A549 (cell line): ENCODE data around the gene XRCC4. TPM values are rescaled to one million over a fixed set of nuclear protein-coding genes. Genes with fewer than 3 reads are reported as not detected.

Source experiments
- ATAC-seq, 2 experiments: fragments of 200-7000 bp in 1 of 2; fragments of >200 bp in 1 of 2; cut with Nextera tagmentation in 1 of 2; cut with Tn5 transposase in 1 of 2; 3 replicates each; pipeline versions ENCODE4 v1.8.0 to v1.9.1; 2018 to 2020; ENCODE audit warnings: mild to moderate bottlenecking in 1 of 2, moderate library complexity in 1 of 2
- CTCF ChIA-PET: fragments of 300-600 bp; sonication (Branson Sonifier 250); formaldehyde crosslinking; extraction: SDS; loops from one replicate; lab custom pipeline; 2021; ENCODE audit warnings: antibody characterized with exemption, inconsistent platforms; lab: Yijun Ruan, JAX
- POLR2A ChIA-PET: fragments of 350-600 bp; formaldehyde crosslinking; extraction: SDS; loops from one replicate; lab custom pipeline; 2021; ENCODE audit warnings: antibody characterized with exemption, inconsistent platforms; lab: Yijun Ruan, JAX
- DNase-seq, 2 experiments: peaks; one replicate each; pipeline versions ENCODE4 v3.0.0 to v3.0.0-alpha.2; 2011 to 2016; ENCODE audit warnings: low read depth in 1 of 2, low spot score in 1 of 2
- FAIRE-seq: peaks from 2 replicates; lab custom pipeline; 2011; peaks lifted over from hg19 to GRCh38; lab: Jason Lieb, UNC
- H3K27ac ChIP-seq, 2 experiments: fragments of >200 bp; sonication (Bioruptor Twin); formaldehyde crosslinking; 3 replicates each; pipeline ENCODE4 v1.5.1; 2016 to 2017
- H3K4me1 ChIP-seq: fragments of >200 bp; sonication (Bioruptor Twin); formaldehyde crosslinking; 3 replicates; pipeline ENCODE4 v1.6.1; 2016
- H3K4me2 ChIP-seq: fragments of >200 bp; sonication (Bioruptor Twin); formaldehyde crosslinking; 3 replicates; pipeline ENCODE4 v1.6.1; 2016
- H3K4me3 ChIP-seq: fragments of >200 bp; sonication (Bioruptor Twin); formaldehyde crosslinking; 3 replicates; pipeline ENCODE4 v1.5.1; 2016
- H3K9me3 ChIP-seq: fragments of >200 bp; sonication (Bioruptor Twin); formaldehyde crosslinking; 3 replicates; pipeline ENCODE4 v1.6.1; 2016
- BCL3 ChIP-seq: fragments of >200 bp; sonication (Bioruptor Twin); formaldehyde crosslinking; IDR thresholded peaks from 3 replicates; pipeline ENCODE4 v1.6.1; 2016
- CBX2 ChIP-seq: fragments of 200-600 bp; sonication (generic); IDR thresholded peaks from 2 replicates; pipeline ENCODE4 v1.6.1; 2016; ENCODE audit warnings: low read depth, mild to moderate bottlenecking, borderline replicate concordance
- CEBPB ChIP-seq, 2 experiments: fragments of >200 bp in 1 of 2; sonication (Bioruptor Twin) in 1 of 2; formaldehyde crosslinking in 1 of 2; IDR thresholded peaks; 2 replicates each; pipeline ENCODE4 v1.6.1; 2012 to 2016
- E2F6 ChIP-seq: IDR thresholded peaks from 2 replicates; pipeline ENCODE4 v1.6.1; 2012; ENCODE audit warnings: low read depth, borderline replicate concordance
- EHMT2 ChIP-seq: fragments of 200-600 bp; sonication (generic); IDR thresholded peaks from 2 replicates; pipeline ENCODE4 v1.6.1; 2016; ENCODE audit warnings: antibody characterized with exemption, low read depth, mild to moderate bottlenecking, moderate library complexity
- ESRRA ChIP-seq: fragments of 150-350 bp; IDR thresholded peaks from 2 replicates; pipeline ENCODE4 v1.6.1; 2014; ENCODE audit warnings: mild to moderate bottlenecking, low read length, borderline replicate concordance
- FOSL2 ChIP-seq, 2 experiments: fragments of 450-650 bp in 1 of 2; fragments of >200 bp in 1 of 2; sonication (Bioruptor Twin) in 1 of 2; formaldehyde crosslinking; IDR thresholded peaks; 2 replicates each; pipeline versions ENCODE4 v1.5.0 to v1.6.1; 2016 to 2020; ENCODE audit warnings: mild to moderate bottlenecking in 1 of 2, moderate library complexity in 1 of 2
- GATA3 ChIP-seq: IDR thresholded peaks from 2 replicates; pipeline ENCODE4 v1.6.1; 2012; ENCODE audit warnings: borderline replicate concordance
- HDAC2 ChIP-seq: fragments of 200-600 bp; sonication (generic); IDR thresholded peaks from 2 replicates; pipeline ENCODE4 v1.6.1; 2016
- HOXA7 ChIP-seq: fragments of 250-450 bp; sonication (Bioruptor Pico); IDR thresholded peaks from 2 replicates; pipeline ENCODE4 v1.5.0; 2020; ENCODE audit warnings: mild to moderate bottlenecking, moderate library complexity
- HOXB13 ChIP-seq: fragments of 250-450 bp; sonication (Bioruptor Pico); IDR thresholded peaks from 2 replicates; pipeline ENCODE4 v1.5.0; 2020; ENCODE audit warnings: low read depth, mild to moderate bottlenecking, moderate library complexity
- HOXB5 ChIP-seq: fragments of 250-450 bp; sonication (Bioruptor Pico); IDR thresholded peaks from 2 replicates; pipeline ENCODE4 v1.5.0; 2020; ENCODE audit warnings: mild to moderate bottlenecking, moderate library complexity
- JUN ChIP-seq, 2 experiments: fragments of >200 bp; sonication (Bioruptor Twin); formaldehyde crosslinking; IDR thresholded peaks; 2 replicates in 1 of 2; 3 replicates in 1 of 2; pipeline ENCODE4 v1.6.1; 2016 to 2017
- JUNB ChIP-seq: fragments of >200 bp; sonication (Bioruptor Twin); formaldehyde crosslinking; IDR thresholded peaks from 2 replicates; pipeline ENCODE4 v1.6.1; 2016
- KDM5A ChIP-seq: fragments of 200-600 bp; sonication (generic); IDR thresholded peaks from 2 replicates; pipeline ENCODE4 v1.6.1; 2016; ENCODE audit warnings: antibody characterized with exemption, mild to moderate bottlenecking
- MAFK ChIP-seq: fragments of 450-650 bp; IDR thresholded peaks from 2 replicates; pipeline ENCODE4 v1.6.1; 2014; ENCODE audit not compliant: partially characterized antibody
- MAX ChIP-seq: IDR thresholded peaks from 2 replicates; pipeline ENCODE4 v1.6.1; 2012
- MAZ ChIP-seq: fragments of 150-350 bp; IDR thresholded peaks from 2 replicates; pipeline ENCODE4 v1.6.1; 2014; ENCODE audit warnings: antibody characterized with exemption, low read depth, low read length, borderline replicate concordance
- NPAS2 ChIP-seq: fragments of 250-450 bp; sonication (Bioruptor Pico); IDR thresholded peaks from 2 replicates; pipeline ENCODE4 v1.8.0; 2022; ENCODE audit warnings: mild to moderate bottlenecking, moderate library complexity, borderline replicate concordance
- RAD21 ChIP-seq, 2 experiments: fragments of >200 bp in 1 of 2; sonication (Bioruptor Twin) in 1 of 2; formaldehyde crosslinking in 1 of 2; IDR thresholded peaks in 1 of 2; conservative IDR thresholded peaks in 1 of 2; 2 replicates in 1 of 2; 3 replicates in 1 of 2; pipeline ENCODE4 v1.6.1; 2012 to 2018; ENCODE audit warnings: inconsistent platforms in 1 of 2
- RCOR1 ChIP-seq: fragments of 150-350 bp; IDR thresholded peaks from 2 replicates; pipeline ENCODE4 v1.6.1; 2014; ENCODE audit warnings: antibody characterized with exemption, low read length, low read depth
- SMC3 ChIP-seq: fragments of >200 bp; sonication (Bioruptor Twin); formaldehyde crosslinking; IDR thresholded peaks from 3 replicates; pipeline ENCODE4 v1.6.1; 2018; ENCODE audit warnings: inconsistent platforms
- TP53 ChIP-seq: fragments of 250-450 bp; sonication (Bioruptor Pico); IDR thresholded peaks from 2 replicates; pipeline ENCODE4 v1.5.0; 2021; ENCODE audit warnings: mild to moderate bottlenecking, moderate library complexity
- ZFP36 ChIP-seq: fragments of 450-650 bp; IDR thresholded peaks from 2 replicates; pipeline ENCODE4 v1.6.1; 2014; ENCODE audit warnings: borderline replicate concordance; ENCODE audit not compliant: partially characterized antibody
- ZNF302 ChIP-seq: fragments of 250-450 bp; sonication (Bioruptor Pico); IDR thresholded peaks from 2 replicates; pipeline ENCODE4 v1.9.0; 2021; ENCODE audit warnings: inconsistent platforms, mild to moderate bottlenecking, moderate library complexity
- WGBS: methylation state at CpG from one replicate; pipeline ENCODE4 v1.1.6; 2017; ENCODE audit errors: missing lambda C conversion rate; 5-methylcytosine and 5-hydroxymethylcytosine counted together
- polyA plus RNA-seq, 4 experiments: library from polyadenylated mRNA; depleted of rRNA in 3 of 4; stranded (reverse); fragments of >200 nt; fragmentation: RNase III in 1 of 4; extraction: RNeasy Plus Mini Kit Qiagen cat#74134 plus additional on column Dnase treatment in 1 of 4; gene quantifications; 2 replicates in 3 of 4; 3 replicates in 1 of 4; pipeline ENCODE4 v1.2.3, GENCODE V29; 2011 to 2017
- TF ChIP-seq, protein P1 (sequence below): fragments of 250-450 bp; sonication (Bioruptor Pico); IDR thresholded peaks from 2 replicates; pipeline ENCODE4 v1.5.0; 2021; ENCODE audit warnings: mild to moderate bottlenecking, moderate library complexity, borderline replicate concordance
- TF ChIP-seq, protein P2 (sequence below): fragments of 200-600 bp; sonication (generic); IDR thresholded peaks from 2 replicates; pipeline ENCODE4 v1.6.1; 2016; ENCODE audit warnings: antibody characterized with exemption, mild to moderate bottlenecking, moderate library complexity

Gene XRCC4
- polyA plus RNA-seq, 2 of the 4 experiments (the other 2 are of a cell fraction) = 14.3 to 14.8 TPM

DNA sequence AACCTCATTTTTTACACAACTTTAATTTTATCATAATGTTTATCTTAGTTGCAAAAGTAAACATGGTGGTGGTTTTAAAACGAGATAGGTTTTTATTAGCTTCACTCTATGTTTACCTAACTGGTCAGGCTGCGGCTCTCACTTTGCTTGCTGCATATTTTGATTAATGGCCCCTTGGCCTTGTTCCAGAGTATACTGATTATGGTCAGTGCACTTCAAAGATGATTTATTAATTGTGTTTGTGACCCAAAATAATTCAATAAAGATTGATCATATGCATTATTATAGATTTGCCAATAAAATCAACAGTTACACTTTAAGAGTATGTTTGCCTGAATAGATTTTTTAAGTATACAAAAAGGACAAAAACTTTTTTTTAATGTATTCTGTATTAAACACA, 188.0 kb downstream of the XRCC4 start:
- CTCF ChIA-PET = no interaction called here
- DNase-seq (peak in 1 of 2 experiments; percentile 63), FAIRE-seq (no peak), ATAC-seq (no peak; a peak in 1 of 6 replicates)
- Histone ChIP-seq H3K4me3 (no peak overlapping the region), H3K4me2 (peak overlapping the region; percentile 12; the same call in 1 of the 3 replicates), H3K9me3 (no peaks in the 10 kb centered on the region), H3K4me1 (peaks cover 9% of the 10 kb centered on the region; the same call in 2 of the 3 replicates), H3K27ac (no peak overlapping the region)
- 3% methylated on average over 2 of the region's 2 CpGs for WGBS
- no peak for TF ChIP-seq RCOR1
- no peak for TF ChIP-seq MAZ
- no peak for TF ChIP-seq KDM5A
- TF ChIP-seq, protein P1, sequence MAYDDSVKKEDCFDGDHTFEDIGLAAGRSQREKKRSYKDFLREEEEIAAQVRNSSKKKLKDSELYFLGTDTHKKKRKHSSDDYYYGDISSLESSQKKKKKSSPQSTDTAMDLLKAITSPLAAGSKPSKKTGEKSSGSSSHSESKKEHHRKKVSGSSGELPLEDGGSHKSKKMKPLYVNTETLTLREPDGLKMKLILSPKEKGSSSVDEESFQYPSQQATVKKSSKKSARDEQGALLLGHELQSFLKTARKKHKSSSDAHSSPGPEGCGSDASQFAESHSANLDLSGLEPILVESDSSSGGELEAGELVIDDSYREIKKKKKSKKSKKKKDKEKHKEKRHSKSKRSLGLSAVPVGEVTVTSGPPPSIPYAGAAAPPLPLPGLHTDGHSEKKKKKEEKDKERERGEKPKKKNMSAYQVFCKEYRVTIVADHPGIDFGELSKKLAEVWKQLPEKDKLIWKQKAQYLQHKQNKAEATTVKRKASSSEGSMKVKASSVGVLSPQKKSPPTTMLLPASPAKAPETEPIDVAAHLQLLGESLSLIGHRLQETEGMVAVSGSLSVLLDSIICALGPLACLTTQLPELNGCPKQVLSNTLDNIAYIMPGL (CRISPR knock-in tag) = no peak
- no peak for TF ChIP-seq HOXB13 (CRISPR knock-in tag)
- peak in 1 of 2 experiments; percentile 54; a peak in 1 of 5 replicates for TF ChIP-seq JUN (IDR thresholded peaks at IDR 0.05)
- TF ChIP-seq BCL3 = 0 out of 3 replicates have a peak, but pooled peaks have one; percentile 21
- no peak for TF ChIP-seq CBX2
- TF ChIP-seq MAX = no peak
- no peak for TF ChIP-seq RAD21 (conservative IDR thresholded peaks at IDR 0.05 in 1 of 2, IDR thresholded peaks at IDR 0.05 in 1 of 2)
- no peak for TF ChIP-seq HOXA7 (CRISPR knock-in tag)
- TF ChIP-seq, protein P2, sequence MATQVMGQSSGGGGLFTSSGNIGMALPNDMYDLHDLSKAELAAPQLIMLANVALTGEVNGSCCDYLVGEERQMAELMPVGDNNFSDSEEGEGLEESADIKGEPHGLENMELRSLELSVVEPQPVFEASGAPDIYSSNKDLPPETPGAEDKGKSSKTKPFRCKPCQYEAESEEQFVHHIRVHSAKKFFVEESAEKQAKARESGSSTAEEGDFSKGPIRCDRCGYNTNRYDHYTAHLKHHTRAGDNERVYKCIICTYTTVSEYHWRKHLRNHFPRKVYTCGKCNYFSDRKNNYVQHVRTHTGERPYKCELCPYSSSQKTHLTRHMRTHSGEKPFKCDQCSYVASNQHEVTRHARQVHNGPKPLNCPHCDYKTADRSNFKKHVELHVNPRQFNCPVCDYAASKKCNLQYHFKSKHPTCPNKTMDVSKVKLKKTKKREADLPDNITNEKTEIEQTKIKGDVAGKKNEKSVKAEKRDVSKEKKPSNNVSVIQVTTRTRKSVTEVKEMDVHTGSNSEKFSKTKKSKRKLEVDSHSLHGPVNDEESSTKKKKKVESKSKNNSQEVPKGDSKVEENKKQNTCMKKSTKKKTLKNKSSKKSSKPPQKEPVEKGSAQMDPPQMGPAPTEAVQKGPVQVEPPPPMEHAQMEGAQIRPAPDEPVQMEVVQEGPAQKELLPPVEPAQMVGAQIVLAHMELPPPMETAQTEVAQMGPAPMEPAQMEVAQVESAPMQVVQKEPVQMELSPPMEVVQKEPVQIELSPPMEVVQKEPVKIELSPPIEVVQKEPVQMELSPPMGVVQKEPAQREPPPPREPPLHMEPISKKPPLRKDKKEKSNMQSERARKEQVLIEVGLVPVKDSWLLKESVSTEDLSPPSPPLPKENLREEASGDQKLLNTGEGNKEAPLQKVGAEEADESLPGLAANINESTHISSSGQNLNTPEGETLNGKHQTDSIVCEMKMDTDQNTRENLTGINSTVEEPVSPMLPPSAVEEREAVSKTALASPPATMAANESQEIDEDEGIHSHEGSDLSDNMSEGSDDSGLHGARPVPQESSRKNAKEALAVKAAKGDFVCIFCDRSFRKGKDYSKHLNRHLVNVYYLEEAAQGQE = no peak
- no peak for TF ChIP-seq EHMT2
- no peak for TF ChIP-seq MAFK
- TF ChIP-seq SMC3 = no peak
- TF ChIP-seq ZNF302 (CRISPR knock-in tag) = no peak
- TF ChIP-seq HOXB5 (CRISPR knock-in tag) = peak; percentile 87; the same call in 1 of the 2 replicates
- no peak for TF ChIP-seq E2F6
- TF ChIP-seq TP53 (CRISPR knock-in tag) = no peak
- peak; percentile 82 for TF ChIP-seq GATA3
- TF ChIP-seq HDAC2 = no peak
- peak in 1 of 2 experiments; percentile 39; a peak in 1 of 4 replicates for TF ChIP-seq CEBPB (IDR thresholded peaks at IDR 0.05)
- no peak for TF ChIP-seq ESRRA
- TF ChIP-seq ZFP36 = peak; percentile 57
- TF ChIP-seq FOSL2 (IDR thresholded peaks at IDR 0.05) = no peak
- TF ChIP-seq FOSL2 (CRISPR knock-in tag; IDR thresholded peaks at IDR 0.05) = peak; percentile 51; the same call in 1 of the 2 replicates
- TF ChIP-seq NPAS2 (CRISPR knock-in tag) = no peak
- TF ChIP-seq JUNB = peak; percentile 37; the same call in 1 of the 2 replicates
- POLR2A ChIA-PET = no interaction called here
